ENCODE results near the gene ANXA6.

DNA sequence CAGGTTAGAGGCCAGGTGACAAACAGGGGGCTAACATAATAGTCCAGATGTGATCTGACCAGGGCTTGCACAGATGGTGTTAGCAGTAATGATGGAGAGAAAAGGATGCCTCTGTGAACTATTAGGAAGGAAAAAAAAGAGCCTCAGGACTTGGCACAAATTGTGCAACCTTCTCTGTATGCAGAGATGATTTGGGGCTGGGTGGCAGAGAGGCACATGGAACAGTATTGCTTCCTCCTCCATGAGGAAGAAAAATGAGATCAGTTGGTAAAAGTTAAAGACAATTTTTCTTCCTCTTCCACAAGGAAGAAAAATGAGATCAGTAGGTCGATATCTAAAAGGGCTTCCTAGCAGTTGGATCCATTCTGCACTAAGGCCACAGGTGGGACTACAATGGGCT lies 13.9 kb upstream of the ANXA6 start:
- no peak for TF ChIP-seq PPARA (CRISPR knock-in tag; IDR thresholded peaks at IDR 0.05; ENCODE audit: borderline replicate concordance)
- TF ChIP-seq, protein P1, sequence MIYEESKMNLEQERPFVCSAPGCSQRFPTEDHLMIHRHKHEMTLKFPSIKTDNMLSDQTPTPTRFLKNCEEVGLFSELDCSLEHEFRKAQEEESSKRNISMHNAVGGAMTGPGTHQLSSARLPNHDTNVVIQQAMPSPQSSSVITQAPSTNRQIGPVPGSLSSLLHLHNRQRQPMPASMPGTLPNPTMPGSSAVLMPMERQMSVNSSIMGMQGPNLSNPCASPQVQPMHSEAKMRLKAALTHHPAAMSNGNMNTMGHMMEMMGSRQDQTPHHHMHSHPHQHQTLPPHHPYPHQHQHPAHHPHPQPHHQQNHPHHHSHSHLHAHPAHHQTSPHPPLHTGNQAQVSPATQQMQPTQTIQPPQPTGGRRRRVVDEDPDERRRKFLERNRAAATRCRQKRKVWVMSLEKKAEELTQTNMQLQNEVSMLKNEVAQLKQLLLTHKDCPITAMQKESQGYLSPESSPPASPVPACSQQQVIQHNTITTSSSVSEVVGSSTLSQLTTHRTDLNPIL (CRISPR knock-in tag; IDR thresholded peaks at IDR 0.05; ENCODE audit: low read depth): no peak
- TF ChIP-seq, protein P2, sequence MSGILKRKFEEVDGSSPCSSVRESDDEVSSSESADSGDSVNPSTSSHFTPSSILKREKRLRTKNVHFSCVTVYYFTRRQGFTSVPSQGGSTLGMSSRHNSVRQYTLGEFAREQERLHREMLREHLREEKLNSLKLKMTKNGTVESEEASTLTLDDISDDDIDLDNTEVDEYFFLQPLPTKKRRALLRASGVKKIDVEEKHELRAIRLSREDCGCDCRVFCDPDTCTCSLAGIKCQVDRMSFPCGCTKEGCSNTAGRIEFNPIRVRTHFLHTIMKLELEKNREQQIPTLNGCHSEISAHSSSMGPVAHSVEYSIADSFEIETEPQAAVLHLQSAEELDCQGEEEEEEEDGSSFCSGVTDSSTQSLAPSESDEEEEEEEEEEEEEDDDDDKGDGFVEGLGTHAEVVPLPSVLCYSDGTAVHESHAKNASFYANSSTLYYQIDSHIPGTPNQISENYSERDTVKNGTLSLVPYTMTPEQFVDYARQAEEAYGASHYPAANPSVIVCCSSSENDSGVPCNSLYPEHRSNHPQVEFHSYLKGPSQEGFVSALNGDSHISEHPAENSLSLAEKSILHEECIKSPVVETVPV (CRISPR knock-in tag; IDR thresholded peaks at IDR 0.05): no peak
- TF ChIP-seq, protein P3, sequence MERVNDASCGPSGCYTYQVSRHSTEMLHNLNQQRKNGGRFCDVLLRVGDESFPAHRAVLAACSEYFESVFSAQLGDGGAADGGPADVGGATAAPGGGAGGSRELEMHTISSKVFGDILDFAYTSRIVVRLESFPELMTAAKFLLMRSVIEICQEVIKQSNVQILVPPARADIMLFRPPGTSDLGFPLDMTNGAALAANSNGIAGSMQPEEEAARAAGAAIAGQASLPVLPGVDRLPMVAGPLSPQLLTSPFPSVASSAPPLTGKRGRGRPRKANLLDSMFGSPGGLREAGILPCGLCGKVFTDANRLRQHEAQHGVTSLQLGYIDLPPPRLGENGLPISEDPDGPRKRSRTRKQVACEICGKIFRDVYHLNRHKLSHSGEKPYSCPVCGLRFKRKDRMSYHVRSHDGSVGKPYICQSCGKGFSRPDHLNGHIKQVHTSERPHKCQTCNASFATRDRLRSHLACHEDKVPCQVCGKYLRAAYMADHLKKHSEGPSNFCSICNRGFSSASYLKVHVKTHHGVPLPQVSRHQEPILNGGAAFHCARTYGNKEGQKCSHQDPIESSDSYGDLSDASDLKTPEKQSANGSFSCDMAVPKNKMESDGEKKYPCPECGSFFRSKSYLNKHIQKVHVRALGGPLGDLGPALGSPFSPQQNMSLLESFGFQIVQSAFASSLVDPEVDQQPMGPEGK (CRISPR knock-in tag; IDR thresholded peaks at IDR 0.05; ENCODE audit: borderline replicate concordance): no peak
- TF ChIP-seq ZFP30 (CRISPR knock-in tag; IDR thresholded peaks at IDR 0.05): no peak
- no peak for TF ChIP-seq ZNF565 (CRISPR knock-in tag; conservative IDR thresholded peaks at IDR 0.05; ENCODE audit: low read depth)
- no peak for TF ChIP-seq OSR1 (CRISPR knock-in tag; IDR thresholded peaks at IDR 0.05)
- no peak for TF ChIP-seq ZFP3 (CRISPR knock-in tag; IDR thresholded peaks at IDR 0.05)
- no peak for TF ChIP-seq ZNF70 (CRISPR knock-in tag; IDR thresholded peaks at IDR 0.05)
- no peak for TF ChIP-seq CSDC2 (CRISPR knock-in tag; IDR thresholded peaks at IDR 0.05)
- no peak for TF ChIP-seq RARB (CRISPR knock-in tag; IDR thresholded peaks at IDR 0.05)
- TF ChIP-seq, protein P4, sequence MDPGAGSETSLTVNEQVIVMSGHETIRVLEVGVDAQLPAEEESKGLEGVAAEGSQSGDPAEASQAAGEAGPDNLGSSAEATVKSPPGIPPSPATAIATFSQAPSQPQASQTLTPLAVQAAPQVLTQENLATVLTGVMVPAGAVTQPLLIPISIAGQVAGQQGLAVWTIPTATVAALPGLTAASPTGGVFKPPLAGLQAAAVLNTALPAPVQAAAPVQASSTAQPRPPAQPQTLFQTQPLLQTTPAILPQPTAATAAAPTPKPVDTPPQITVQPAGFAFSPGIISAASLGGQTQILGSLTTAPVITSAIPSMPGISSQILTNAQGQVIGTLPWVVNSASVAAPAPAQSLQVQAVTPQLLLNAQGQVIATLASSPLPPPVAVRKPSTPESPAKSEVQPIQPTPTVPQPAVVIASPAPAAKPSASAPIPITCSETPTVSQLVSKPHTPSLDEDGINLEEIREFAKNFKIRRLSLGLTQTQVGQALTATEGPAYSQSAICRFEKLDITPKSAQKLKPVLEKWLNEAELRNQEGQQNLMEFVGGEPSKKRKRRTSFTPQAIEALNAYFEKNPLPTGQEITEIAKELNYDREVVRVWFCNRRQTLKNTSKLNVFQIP (CRISPR knock-in tag; IDR thresholded peaks at IDR 0.05; ENCODE audit: borderline replicate concordance, low read depth): no peak
- no peak for TF ChIP-seq ESRRG (CRISPR knock-in tag; IDR thresholded peaks at IDR 0.05)
- TF ChIP-seq ARNTL (CRISPR knock-in tag; IDR thresholded peaks at IDR 0.05; ENCODE audit: borderline replicate concordance, low read depth): no peak

Measured in SK-N-SH treated with all-trans-retinoic acid at 6 μM for 48 hours (cell line).